ENCODE data around the gene ZNF18. TPM values are rescaled to one million over a fixed set of nuclear protein-coding genes. Genes with fewer than 3 reads are reported as not detected.
"Not testable (repeated sequence)": the region's sequence is repeated elsewhere in the genome, so short reads cannot be mapped to it uniquely, and the experiment has no call there.

Gene ZNF18
- polyA plus RNA-seq, 6 donors from 2014 or later: 7.4 to 30.1 (median 9.7) TPM

DNA sequence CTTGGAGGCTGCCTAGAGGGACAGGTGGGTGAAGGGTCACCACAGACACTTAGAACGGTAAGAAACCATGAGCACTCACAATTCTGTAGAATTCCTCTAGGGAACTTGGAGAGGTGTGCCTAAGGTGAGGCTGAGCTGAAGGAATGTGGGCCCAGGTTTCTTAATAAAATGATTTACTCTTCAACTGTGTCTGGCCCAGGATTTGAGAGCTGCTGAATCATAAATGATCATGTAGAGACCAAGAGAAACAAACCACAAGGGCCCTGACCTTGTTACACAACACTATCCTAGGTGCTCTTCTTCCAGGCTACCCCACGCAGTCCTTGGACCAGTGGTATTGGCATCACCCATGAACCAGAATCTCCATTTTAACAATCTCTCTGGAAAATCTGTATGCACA lies 27.7 kb downstream of the ZNF18 start:
- no peak for ATAC-seq (ENCODE audit: low read depth in 2 of 2)

GRCh38 chr17:11954936-11955335 lies 42.3 kb downstream of the ZNF18 start:
- no peak for DNase-seq
- ATAC-seq (ENCODE audit: low read depth in 2 of 2): no peak
- H3K4me3 Mint-ChIP-seq: no peak overlapping the region
- H3K27ac Mint-ChIP-seq: no peak overlapping the region
- peaks cover 29 to 32% of the 10 kb centered on the region in 2 donors for H3K36me3 Mint-ChIP-seq
- H3K9me3 Mint-ChIP-seq: peaks cover 0 to 38% (median 14%) of the 10 kb centered on the region in 7 donors
- no peaks in the 10 kb centered on the region for H3K4me1 Mint-ChIP-seq
- H3K27me3 Mint-ChIP-seq: no peaks in the 10 kb centered on the region

More for the DNA sequence above, 27.7 kb downstream of the ZNF18 start:
- DNase-seq: no peak
- Mint-ChIP-seq H3K27me3 (no peaks in the 10 kb centered on the region), H3K4me3 (no peak overlapping the region), H3K9me3 (peaks cover 23 to 50% (median 36%) of the 10 kb centered on the region in 7 donors), H3K4me1 (no peaks in the 10 kb centered on the region), H3K27ac (no peak overlapping the region), H3K36me3 (peaks cover 41 to 65% of the 10 kb centered on the region in 2 donors)

DNA sequence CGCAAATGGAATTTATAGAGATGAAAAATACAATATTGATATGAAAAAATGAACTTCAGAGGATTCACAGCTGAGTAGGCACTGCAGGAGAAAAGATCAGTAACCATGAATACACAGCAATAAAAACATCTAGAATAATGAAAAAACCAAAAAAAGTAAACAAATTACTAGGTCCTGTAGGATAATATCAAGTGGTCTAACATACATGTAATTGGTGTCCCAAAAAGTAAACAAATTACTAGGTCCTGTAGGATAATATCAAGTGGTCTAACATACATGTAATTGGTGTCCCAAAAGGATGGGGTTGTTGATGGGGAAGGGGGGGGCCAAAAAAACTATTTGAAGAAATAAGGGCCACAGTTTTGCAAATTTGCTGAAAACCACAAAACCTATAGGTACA lies 43.4 kb downstream of the ZNF18 start:
- Mint-ChIP-seq H3K9me3 (peaks cover 0 to 38% (median 14%) of the 10 kb centered on the region in 7 donors), H3K4me1 (no peaks in the 10 kb centered on the region), H3K27ac (no peak overlapping the region), H3K27me3 (no peaks in the 10 kb centered on the region), H3K4me3 (no peak overlapping the region), H3K36me3 (peaks cover 29 to 32% of the 10 kb centered on the region in 2 donors)
- ATAC-seq (ENCODE audit: low read depth in 2 of 2) (no peak), DNase-seq (no peak)

DNA sequence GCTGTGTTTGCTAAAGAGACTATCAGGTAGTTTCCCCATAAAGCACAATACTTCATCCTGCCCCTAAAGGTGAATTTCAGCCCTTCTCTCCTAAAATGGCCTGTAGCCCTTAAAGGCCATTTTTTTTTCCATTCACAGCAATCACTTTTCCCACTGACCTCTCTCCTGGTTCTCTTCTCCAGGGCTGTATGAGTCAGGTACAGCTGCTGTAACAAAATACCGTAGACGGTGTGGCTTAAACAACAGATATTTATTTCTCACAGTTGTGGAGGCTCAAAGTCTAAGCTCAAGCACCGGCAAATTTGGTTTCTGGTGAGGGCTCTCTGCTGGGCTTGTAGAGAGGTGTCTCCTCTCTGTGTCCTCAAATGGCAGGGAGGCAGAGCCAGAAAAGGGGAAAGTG lies 44.7 kb downstream of the ZNF18 start:
- DNase-seq (no peak), ATAC-seq (ENCODE audit: low read depth in 2 of 2) (no peak)
- no peaks in the 10 kb centered on the region for H3K4me1 Mint-ChIP-seq
- no peak overlapping the region for H3K27ac Mint-ChIP-seq
- H3K36me3 Mint-ChIP-seq: peaks cover 19 to 24% of the 10 kb centered on the region in 2 donors
- no peak overlapping the region for H3K4me3 Mint-ChIP-seq
- H3K27me3 Mint-ChIP-seq: no peaks in the 10 kb centered on the region
- peaks cover 0 to 34% (median 12%) of the 10 kb centered on the region in 7 donors for H3K9me3 Mint-ChIP-seq

DNA sequence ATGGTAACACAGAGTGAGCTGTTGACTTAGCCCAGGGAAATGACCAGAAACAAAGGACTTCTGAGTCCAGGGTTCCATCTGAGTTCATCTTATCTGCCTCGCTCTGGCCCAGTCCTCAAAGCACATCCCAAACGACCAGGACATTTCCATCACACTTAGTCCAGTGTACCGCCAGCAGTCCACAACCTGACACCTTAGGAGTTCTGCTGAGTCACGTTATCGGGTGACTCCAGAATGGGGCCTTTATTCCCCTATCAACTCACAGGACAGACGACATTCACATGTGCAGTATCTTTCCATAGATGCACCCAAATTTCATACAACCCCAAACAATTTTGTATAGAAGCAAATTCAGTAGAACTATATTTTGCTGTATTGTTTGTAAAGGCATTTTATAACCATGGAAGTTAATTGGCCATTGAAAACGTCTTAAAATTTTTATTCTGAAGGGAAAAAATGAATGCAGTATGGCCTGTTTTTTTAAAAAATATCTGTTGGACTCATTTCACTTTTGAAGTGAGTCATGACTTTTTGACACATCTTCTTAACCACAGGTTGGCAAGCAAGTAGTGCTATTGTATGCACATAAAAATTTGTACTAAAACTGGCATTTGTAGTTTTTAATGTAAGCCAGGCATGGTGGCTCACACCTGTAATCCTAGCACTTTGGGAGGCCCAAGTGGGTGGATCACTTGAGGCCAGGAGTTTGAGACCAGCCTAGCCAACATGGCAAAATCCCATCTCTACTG lies 46.3 kb downstream of the ZNF18 start:
- Mint-ChIP-seq H3K27ac (no peak overlapping the region), H3K4me3 (no peak overlapping the region)
- ATAC-seq (ENCODE audit: low read depth in 2 of 2): no peak

GRCh38 chr17:11949571-11949970 lies 47.7 kb downstream of the ZNF18 start:
- not testable (repeated sequence) for H3K4me1 Mint-ChIP-seq; DNase-seq; H3K27ac Mint-ChIP-seq; H3K4me3 Mint-ChIP-seq; ATAC-seq (ENCODE audit: low read depth in 2 of 2); H3K27me3 Mint-ChIP-seq
- Mint-ChIP-seq H3K36me3 (peaks cover 9 to 12% of the 10 kb centered on the region in 2 donors), H3K9me3 (peaks cover 0 to 17% (median 7%) of the 10 kb centered on the region in 7 donors)

More for the DNA sequence above, 46.3 kb downstream of the ZNF18 start:
- H3K9me3 Mint-ChIP-seq: peaks cover 0 to 28% (median 12%) of the 10 kb centered on the region in 7 donors
- H3K4me1 Mint-ChIP-seq: no peaks in the 10 kb centered on the region
- no peaks in the 10 kb centered on the region for H3K27me3 Mint-ChIP-seq
- peaks cover 9 to 12% of the 10 kb centered on the region in 2 donors for H3K36me3 Mint-ChIP-seq
- no peak for DNase-seq

- H3K27ac Mint-ChIP-seq: no peak overlapping the region
- ATAC-seq (ENCODE audit: low read depth in 2 of 2): no peak
These were observed 48.5 kb downstream of the ZNF18 start for GRCh38 chr17:11948789-11949188.

DNA sequence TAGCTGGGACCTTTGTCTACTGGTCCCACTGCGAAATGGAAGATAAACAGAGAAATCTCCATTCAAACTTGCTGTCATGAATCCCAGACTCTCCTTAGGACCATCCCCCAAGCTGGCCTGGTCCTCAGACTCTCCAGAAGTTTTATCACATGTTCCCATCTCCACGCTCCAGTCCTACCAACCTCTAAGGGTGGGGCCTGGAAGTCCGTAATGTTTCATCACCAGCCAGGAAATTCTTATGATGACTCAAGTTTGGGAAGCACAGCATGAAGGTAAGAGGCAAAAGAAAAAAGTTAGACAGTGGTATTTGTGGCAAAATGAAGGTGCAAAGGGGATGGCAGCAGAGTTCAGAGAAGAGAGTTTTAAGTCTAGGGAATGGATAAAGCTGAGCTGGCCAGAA lies 52.7 kb downstream of the ZNF18 start:
- Mint-ChIP-seq H3K9me3 (peaks cover 0 to 2% (median 0%) of the 10 kb centered on the region in 7 donors), H3K4me3 (peak overlapping the region in 1 of 8 donors; percentile 15), H3K27ac (peak overlapping the region in 1 of 6 donors; percentile 43), H3K4me1 (no peaks in the 10 kb centered on the region), H3K27me3 (peaks cover 0 to 14% (median 0%) of the 10 kb centered on the region in 3 donors), H3K36me3 (no peaks in the 10 kb centered on the region)
- DNase-seq: no peak
- no peak for ATAC-seq (ENCODE audit: low read depth in 2 of 2)

More at GRCh38 chr17:11948789-11949188, 48.5 kb downstream of the ZNF18 start:
- Mint-ChIP-seq H3K36me3 (peaks cover 3 to 8% of the 10 kb centered on the region in 2 donors), H3K4me3 (no peak overlapping the region), H3K9me3 (peaks cover 0 to 9% (median 4%) of the 10 kb centered on the region in 7 donors), H3K27me3 (peaks cover 0 to 13% (median 0%) of the 10 kb centered on the region in 3 donors), H3K4me1 (no peaks in the 10 kb centered on the region)
- DNase-seq: no peak

GRCh38 chr17:11943759-11944347 lies 53.4 kb downstream of the ZNF18 start:
- no peaks in the 10 kb centered on the region for H3K4me1 Mint-ChIP-seq
- ATAC-seq (ENCODE audit: low read depth in 2 of 2) (no peak), DNase-seq (no peak)
- H3K4me3 Mint-ChIP-seq: peak overlapping the region in 1 of 8 donors; percentile 3
- peaks cover 0 to 14% (median 0%) of the 10 kb centered on the region in 3 donors for H3K27me3 Mint-ChIP-seq
- H3K27ac Mint-ChIP-seq: no peak overlapping the region
- peaks cover 0 to 2% (median 0%) of the 10 kb centered on the region in 7 donors for H3K9me3 Mint-ChIP-seq
- no peaks in the 10 kb centered on the region for H3K36me3 Mint-ChIP-seq

- ATAC-seq (ENCODE audit: low read depth in 2 of 2); H3K9me3 Mint-ChIP-seq; H3K4me3 Mint-ChIP-seq; H3K27ac Mint-ChIP-seq; DNase-seq; H3K4me1 Mint-ChIP-seq; H3K36me3 Mint-ChIP-seq: not testable (repeated sequence)
- H3K27me3 Mint-ChIP-seq: peaks cover 0 to 14% (median 0%) of the 10 kb centered on the region in 3 donors
These were observed 54.2 kb downstream of the ZNF18 start for GRCh38 chr17:11943086-11943485.

- Mint-ChIP-seq H3K9me3 (peaks cover 0 to 2% (median 0%) of the 10 kb centered on the region in 7 donors), H3K36me3 (no peaks in the 10 kb centered on the region), H3K27ac (no peak overlapping the region), H3K4me1 (no peaks in the 10 kb centered on the region), H3K27me3 (peaks cover 2 to 29% (median 5%) of the 10 kb centered on the region in 3 donors), H3K4me3 (no peak overlapping the region)
- no peak for DNase-seq
- ATAC-seq (ENCODE audit: low read depth in 2 of 2): no peak
These were observed 56.4 kb downstream of the ZNF18 start for GRCh38 chr17:11940904-11941303.

DNA sequence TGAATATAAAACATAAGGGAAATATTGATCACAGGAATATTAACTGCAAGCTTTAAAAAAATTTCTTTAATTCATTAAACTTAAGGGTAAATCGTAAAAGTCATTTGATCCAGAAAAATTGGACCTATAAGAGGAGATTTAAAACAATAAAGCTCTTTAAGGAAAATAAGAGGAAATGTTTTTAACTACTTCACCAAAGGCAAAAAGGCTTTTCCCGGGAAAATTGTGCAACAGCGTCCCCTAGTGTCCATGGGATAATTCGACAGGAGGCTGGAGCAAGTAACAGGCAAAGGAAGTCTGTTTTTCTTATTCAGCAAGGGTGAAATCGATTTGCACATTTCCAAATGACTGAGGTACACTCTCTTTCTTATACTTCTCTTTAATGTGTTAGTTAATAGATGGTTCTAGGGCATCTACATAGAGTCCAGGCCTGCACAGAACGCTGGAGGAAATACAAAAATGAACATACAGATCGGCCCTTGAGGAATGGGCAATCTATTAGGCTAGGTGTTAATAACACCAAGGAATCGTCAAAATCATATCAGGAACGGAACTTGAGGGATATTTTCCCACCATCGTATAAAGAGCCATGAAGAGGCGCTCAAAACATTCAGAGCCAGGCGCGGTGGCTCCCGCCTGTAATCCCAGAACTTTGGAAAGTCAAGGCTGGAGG lies 61.4 kb downstream of the ZNF18 start:
- Mint-ChIP-seq H3K27me3 (peaks cover 4 to 15% (median 5%) of the 10 kb centered on the region in 3 donors), H3K4me1 (no peaks in the 10 kb centered on the region), H3K9me3 (peaks cover 0 to 1% (median 0%) of the 10 kb centered on the region in 7 donors), H3K36me3 (no peaks in the 10 kb centered on the region), H3K27ac (no peak overlapping the region), H3K4me3 (no peak overlapping the region)
- ATAC-seq (ENCODE audit: low read depth in 2 of 2): no peak
- DNase-seq: peak; percentile 5

DNA sequence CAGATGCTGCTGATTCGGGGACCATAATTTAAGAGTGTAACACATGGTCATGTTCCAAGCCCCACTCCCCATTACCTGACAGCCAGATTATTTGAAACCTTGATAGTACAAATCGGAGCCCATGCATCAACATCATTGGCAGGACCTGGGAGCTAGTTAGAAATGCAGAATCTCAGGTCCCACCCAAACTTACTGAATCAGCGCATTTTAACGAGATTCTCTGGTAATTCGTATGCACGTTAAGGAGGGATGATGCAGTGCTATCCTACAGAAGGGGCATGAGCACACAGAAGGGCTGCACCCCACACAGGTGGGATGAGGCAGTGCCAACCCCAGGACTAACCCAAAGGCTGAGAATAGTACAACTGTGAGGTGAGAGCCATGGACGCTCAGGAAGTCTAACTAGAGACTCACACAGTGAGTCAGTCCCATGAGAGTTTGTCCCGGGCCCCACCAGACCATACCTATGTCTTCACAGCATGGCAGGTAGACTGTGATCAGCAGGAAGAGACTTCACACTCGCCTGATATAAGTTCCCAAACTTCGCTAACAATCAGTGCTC lies 64.9 kb downstream of the ZNF18 start:
- peaks cover 9 to 16% (median 13%) of the 10 kb centered on the region in 3 donors for H3K27me3 Mint-ChIP-seq
- DNase-seq (no peak), ATAC-seq (ENCODE audit: low read depth in 2 of 2) (no peak)
- H3K4me3 Mint-ChIP-seq: no peak overlapping the region
- no peaks in the 10 kb centered on the region for H3K36me3 Mint-ChIP-seq
- H3K9me3 Mint-ChIP-seq: peaks cover 0 to 5% (median 0%) of the 10 kb centered on the region in 7 donors
- no peaks in the 10 kb centered on the region for H3K4me1 Mint-ChIP-seq
- H3K27ac Mint-ChIP-seq: no peak overlapping the region
